Hepatocyte (in vitro differentiated cells): ENCODE results near the gene ZBP1.

Experiments used
- EZH2phosphoT487 ChIP-seq: fragments of 200-600 bp; sonication (generic); IDR thresholded peaks from one replicate; pipeline ENCODE4 v1.6.1; 2018; ENCODE audit warnings: antibody characterized with exemption, mild to moderate bottlenecking, low read depth, moderate library complexity; ENCODE audit not compliant: unreplicated experiment, severe bottlenecking
- TF ChIP-seq, protein P1 (sequence below): fragments of 200-600 bp; sonication (generic); IDR thresholded peaks from 2 replicates; pipeline ENCODE4 v1.5.1; 2016; ENCODE audit warnings: antibody characterized with exemption, mild to moderate bottlenecking; ENCODE audit not compliant: poor library complexity

DNA sequence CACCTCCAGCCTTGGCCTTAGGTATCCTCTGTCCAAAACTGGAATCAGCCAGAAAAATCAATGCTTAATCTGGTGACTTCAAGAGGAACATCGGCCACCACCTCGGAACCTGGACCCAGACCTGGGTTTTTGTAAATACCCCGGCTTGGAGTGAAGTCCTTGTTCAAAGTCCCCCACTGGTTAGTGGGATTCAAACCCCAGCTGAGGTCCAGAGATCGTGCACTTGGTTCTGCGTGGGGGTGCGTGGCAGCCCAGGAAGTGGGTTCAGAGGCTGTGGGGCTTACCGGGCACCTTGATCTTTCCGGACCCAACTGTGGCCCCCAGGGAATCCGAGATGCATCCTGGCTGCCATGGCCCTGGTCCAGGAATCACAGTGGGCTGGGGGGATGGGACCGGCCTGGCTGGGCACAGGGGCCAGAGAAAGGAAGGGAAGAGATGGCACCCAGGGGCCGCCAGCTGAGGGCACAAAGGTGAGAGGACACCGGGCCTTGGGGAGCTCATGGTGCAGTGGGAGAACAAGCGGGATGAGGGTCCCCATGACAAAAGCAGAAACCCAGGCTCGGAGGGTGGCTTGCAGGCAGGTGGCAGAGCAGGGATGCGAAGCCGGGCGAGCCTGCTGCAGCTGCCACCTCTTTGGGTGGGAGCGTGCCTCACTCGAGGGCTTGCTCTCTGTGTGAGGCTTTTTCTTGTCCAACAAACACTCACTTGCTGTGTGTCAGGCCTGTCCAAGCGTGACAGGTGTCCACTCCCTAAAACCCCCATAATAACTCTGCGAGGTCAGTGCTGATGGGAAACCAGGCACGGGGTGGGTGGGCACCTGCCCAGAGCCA is 27.7 kb downstream of the ZBP1 start:
- TF ChIP-seq, protein P1, sequence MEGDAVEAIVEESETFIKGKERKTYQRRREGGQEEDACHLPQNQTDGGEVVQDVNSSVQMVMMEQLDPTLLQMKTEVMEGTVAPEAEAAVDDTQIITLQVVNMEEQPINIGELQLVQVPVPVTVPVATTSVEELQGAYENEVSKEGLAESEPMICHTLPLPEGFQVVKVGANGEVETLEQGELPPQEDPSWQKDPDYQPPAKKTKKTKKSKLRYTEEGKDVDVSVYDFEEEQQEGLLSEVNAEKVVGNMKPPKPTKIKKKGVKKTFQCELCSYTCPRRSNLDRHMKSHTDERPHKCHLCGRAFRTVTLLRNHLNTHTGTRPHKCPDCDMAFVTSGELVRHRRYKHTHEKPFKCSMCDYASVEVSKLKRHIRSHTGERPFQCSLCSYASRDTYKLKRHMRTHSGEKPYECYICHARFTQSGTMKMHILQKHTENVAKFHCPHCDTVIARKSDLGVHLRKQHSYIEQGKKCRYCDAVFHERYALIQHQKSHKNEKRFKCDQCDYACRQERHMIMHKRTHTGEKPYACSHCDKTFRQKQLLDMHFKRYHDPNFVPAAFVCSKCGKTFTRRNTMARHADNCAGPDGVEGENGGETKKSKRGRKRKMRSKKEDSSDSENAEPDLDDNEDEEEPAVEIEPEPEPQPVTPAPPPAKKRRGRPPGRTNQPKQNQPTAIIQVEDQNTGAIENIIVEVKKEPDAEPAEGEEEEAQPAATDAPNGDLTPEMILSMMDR: no peak
- TF ChIP-seq EZH2phosphoT487: no peak
